Smooth muscle cell (in vitro differentiated cells): ENCODE data around the gene A3GALT2. TPM values are rescaled to one million over a fixed set of nuclear protein-coding genes. Genes with fewer than 3 reads are reported as not detected.

Source experiments
- DNase-seq: peaks from one replicate; lab custom pipeline; 2025; ENCODE audit not compliant: unreplicated experiment; lab: John Stamatoyannopoulos, UW
- H2AFZ ChIP-seq: fragments of 200-600 bp; sonication (generic); 2 replicates; pipeline ENCODE4 v1.6.0; 2016; ENCODE audit warnings: antibody characterized with exemption, low read depth, mild to moderate bottlenecking
- H3F3A ChIP-seq: fragments of 200-600 bp; sonication (generic); 2 replicates; pipeline ENCODE4 v1.6.0; 2017; ENCODE audit warnings: antibody characterized with exemption, low read depth
- H3K27ac ChIP-seq: fragments of 200-600 bp; sonication (generic); 2 replicates; pipeline ENCODE4 v1.5.1; 2016; ENCODE audit warnings: low read depth, mild to moderate bottlenecking
- H3K27me3 ChIP-seq: fragments of 200-600 bp; sonication (generic); 2 replicates; pipeline ENCODE4 v1.6.1; 2016; ENCODE audit warnings: low read depth, mild to moderate bottlenecking
- H3K36me3 ChIP-seq: fragments of 200-600 bp; sonication (generic); 2 replicates; pipeline ENCODE4 v1.5.1; 2016; ENCODE audit warnings: low read depth
- H3K4me1 ChIP-seq: fragments of 200-600 bp; sonication (generic); 2 replicates; pipeline ENCODE4 v1.5.1; 2016; ENCODE audit warnings: low read depth
- H3K4me2 ChIP-seq: fragments of 200-600 bp; sonication (generic); 2 replicates; pipeline ENCODE4 v1.6.0; 2016; ENCODE audit warnings: mild to moderate bottlenecking
- H3K4me3 ChIP-seq: fragments of 200-600 bp; sonication (generic); 2 replicates; pipeline ENCODE4 v1.5.1; 2016; ENCODE audit warnings: mild to moderate bottlenecking
- H3K79me2 ChIP-seq: fragments of 200-600 bp; sonication (generic); 2 replicates; pipeline ENCODE4 v1.6.0; 2016; ENCODE audit warnings: low read depth, mild to moderate bottlenecking
- H3K9ac ChIP-seq: fragments of 200-600 bp; sonication (generic); 2 replicates; pipeline ENCODE4 v1.6.0; 2016; ENCODE audit warnings: low read depth
- H3K9me3 ChIP-seq: fragments of 200-600 bp; sonication (generic); replicated peaks from 2 replicates; pipeline ENCODE4 v1.5.1; 2016; ENCODE audit warnings: low read depth
- H4K20me1 ChIP-seq: fragments of 200-600 bp; sonication (generic); 2 replicates; pipeline ENCODE4 v1.6.0; 2016; ENCODE audit warnings: low read depth
- CTCF ChIP-seq: fragments of 200-600 bp; sonication (generic); IDR thresholded peaks from 2 replicates; pipeline ENCODE4 v1.5.1; 2017; ENCODE audit warnings: borderline replicate concordance, mild to moderate bottlenecking, antibody characterized with exemption; ENCODE audit not compliant: insufficient read depth, poor library complexity, severe bottlenecking
- WGBS: methylation state at CpG from one replicate; pipeline ENCODE4 v1.1.7; 2016; ENCODE audit warnings: low lambda C conversion rate; 5-methylcytosine and 5-hydroxymethylcytosine counted together
- polyA plus RNA-seq: library from polyadenylated mRNA; unstranded; fragments of >200 nt; fragmentation: Nextera tagmentation; extraction: Ambion mirVana; gene quantifications from 2 replicates; pipeline ENCODE4 v1.2.1, GENCODE V29; 2016
- total RNA-seq: library from RNA; depleted of rRNA; stranded (reverse); fragments of >200 nt; gene quantifications from 2 replicates; pipeline ENCODE4 v1.2.3, GENCODE V29; 2014

The A3GALT2 gene
- total and polyA plus RNA-seq, 2 experiments from 2014 or later: not detected

- no peak overlapping the region for H2AFZ ChIP-seq
- no peaks in the 10 kb centered on the region for H3K27me3 ChIP-seq
- no peak overlapping the region for H3K9ac ChIP-seq
- TF ChIP-seq CTCF: no peak
- 94% methylated on average over 6 of the region's 6 CpGs for WGBS
- no peak overlapping the region for H3K27ac ChIP-seq
- peaks cover 3% of the 10 kb centered on the region for H3K36me3 ChIP-seq
- no peaks in the 10 kb centered on the region for H3F3A ChIP-seq
- no peak overlapping the region for H3K4me2 ChIP-seq
- no peaks in the 10 kb centered on the region for H3K9me3 ChIP-seq
- no peak for DNase-seq
- H3K4me3 ChIP-seq: no peak overlapping the region
- H3K79me2 ChIP-seq: no peaks in the 10 kb centered on the region
- peaks cover 10% of the 10 kb centered on the region for H4K20me1 ChIP-seq
- H3K4me1 ChIP-seq: no peaks in the 10 kb centered on the region
These were observed 36.8 kb downstream of the A3GALT2 start for GRCh38 chr1:33284049-33284448.

- H3K4me2 ChIP-seq: no peak overlapping the region
- no peak for TF ChIP-seq CTCF
- H3K27me3 ChIP-seq: no peaks in the 10 kb centered on the region
- H3K27ac ChIP-seq: no peak overlapping the region
- no peaks in the 10 kb centered on the region for H3F3A ChIP-seq
- peaks cover 3% of the 10 kb centered on the region for H3K36me3 ChIP-seq
- no peaks in the 10 kb centered on the region for H3K9me3 ChIP-seq
- 95% methylated on average over 3 of the region's 3 CpGs for WGBS
- no peak overlapping the region for H2AFZ ChIP-seq
- no peak overlapping the region for H3K9ac ChIP-seq
- no peak for DNase-seq
- H3K4me1 ChIP-seq: no peaks in the 10 kb centered on the region
- H4K20me1 ChIP-seq: no peaks in the 10 kb centered on the region
- no peak overlapping the region for H3K4me3 ChIP-seq
- no peaks in the 10 kb centered on the region for H3K79me2 ChIP-seq
These were observed 38.1 kb downstream of the A3GALT2 start for GRCh38 chr1:33282791-33283190.

GRCh38 chr1:33281554-33282303, 39.2 kb downstream of the A3GALT2 start:
- H3F3A ChIP-seq: no peaks in the 10 kb centered on the region
- H3K27me3 ChIP-seq: no peaks in the 10 kb centered on the region
- no peak for TF ChIP-seq CTCF
- H3K79me2 ChIP-seq: no peaks in the 10 kb centered on the region
- no peak overlapping the region for H3K9ac ChIP-seq
- no peak overlapping the region for H3K4me2 ChIP-seq
- no peak overlapping the region for H2AFZ ChIP-seq
- WGBS: 99% methylated on average over 17 of the region's 17 CpGs
- H3K36me3 ChIP-seq: peaks cover 3% of the 10 kb centered on the region
- no peaks in the 10 kb centered on the region for H4K20me1 ChIP-seq
- no peak for DNase-seq
- H3K9me3 ChIP-seq: no peaks in the 10 kb centered on the region
- no peak overlapping the region for H3K27ac ChIP-seq
- no peak overlapping the region for H3K4me3 ChIP-seq
- no peaks in the 10 kb centered on the region for H3K4me1 ChIP-seq
